ENCODE results near the gene RNF212.

The RNF212 gene

DNA sequence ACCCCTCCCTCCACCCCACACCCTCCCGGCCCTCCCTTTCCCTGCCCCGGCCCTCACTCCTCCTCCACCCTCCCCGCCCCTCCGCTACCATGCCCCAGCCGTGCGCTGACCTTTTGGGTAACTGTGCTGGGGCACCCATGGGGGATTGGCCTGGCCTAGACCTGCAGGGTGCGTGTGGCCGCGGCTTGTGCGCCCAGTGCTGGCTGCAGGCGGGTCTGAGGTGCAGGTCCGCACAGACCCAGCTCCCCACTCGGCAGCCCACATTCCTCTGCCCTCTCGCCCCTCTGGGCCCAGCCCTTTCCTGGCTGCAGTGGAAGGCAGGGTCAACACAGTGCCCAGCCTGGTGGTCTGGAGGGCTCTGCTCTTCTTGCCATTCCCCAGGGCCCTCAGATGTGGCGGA is 77.3 kb downstream of the RNF212 start:
- no peak for DNase-seq (ENCODE audit: low read depth in 2 of 2)

DNA sequence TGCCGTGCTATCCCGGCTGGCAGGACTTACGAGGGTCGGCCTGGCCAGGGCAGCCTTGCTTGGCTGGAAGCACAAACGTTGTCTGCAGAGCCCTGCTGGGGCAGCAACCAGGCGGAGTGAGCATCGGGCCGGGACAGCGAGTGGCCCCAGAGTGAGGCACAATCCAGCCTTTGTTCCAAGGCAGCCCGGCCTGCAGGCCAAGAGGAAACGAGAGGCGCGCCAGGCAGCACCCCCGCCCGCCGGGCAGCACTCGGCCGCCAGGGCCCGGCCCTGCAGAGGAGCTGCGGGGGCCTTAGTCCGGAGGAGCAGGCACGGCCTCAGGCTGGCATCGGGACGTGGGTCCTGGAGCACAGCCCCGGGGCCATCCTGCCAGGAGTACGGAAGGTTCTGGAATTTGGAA is 77.9 kb downstream of the RNF212 start:
- no peak for DNase-seq (ENCODE audit: low read depth in 2 of 2)

DNA sequence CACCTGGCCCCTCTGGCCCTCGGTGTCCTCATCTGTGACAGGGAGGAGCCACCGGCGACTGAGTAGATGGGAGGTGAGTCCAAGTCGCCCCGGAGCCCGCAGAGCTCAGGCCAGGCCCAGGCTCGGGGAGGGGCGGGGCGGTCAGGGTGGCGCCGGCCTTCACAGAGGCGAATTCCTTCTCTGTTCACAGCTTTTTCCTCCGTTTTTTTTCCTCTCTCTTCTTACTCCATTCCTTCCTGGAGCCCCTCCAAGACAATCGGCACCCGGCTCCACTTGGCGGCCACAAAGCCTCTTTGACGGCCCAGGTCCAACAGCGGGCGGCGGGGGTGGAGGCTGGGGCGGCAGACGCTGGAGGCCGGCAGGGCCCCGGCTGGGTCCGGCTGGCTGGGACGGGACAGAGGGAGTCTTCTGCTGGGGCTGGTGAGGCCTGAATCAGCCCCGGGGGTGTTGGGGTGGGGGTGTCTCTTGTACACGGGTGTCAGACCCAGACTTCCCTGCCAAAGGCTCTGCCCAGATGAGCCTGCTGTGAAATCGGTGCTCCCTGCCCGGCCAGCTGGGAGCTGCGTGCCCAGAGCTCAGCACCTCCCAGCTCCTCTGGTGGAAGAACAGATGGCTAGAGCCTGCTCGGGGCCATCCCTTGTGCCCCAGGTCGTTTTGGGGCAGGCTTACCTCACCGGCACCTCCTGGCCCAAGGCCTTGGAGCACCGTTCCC is 79.4 kb downstream of the RNF212 start:
- DNase-seq (ENCODE audit: low read depth in 2 of 2) = no peak

DNA sequence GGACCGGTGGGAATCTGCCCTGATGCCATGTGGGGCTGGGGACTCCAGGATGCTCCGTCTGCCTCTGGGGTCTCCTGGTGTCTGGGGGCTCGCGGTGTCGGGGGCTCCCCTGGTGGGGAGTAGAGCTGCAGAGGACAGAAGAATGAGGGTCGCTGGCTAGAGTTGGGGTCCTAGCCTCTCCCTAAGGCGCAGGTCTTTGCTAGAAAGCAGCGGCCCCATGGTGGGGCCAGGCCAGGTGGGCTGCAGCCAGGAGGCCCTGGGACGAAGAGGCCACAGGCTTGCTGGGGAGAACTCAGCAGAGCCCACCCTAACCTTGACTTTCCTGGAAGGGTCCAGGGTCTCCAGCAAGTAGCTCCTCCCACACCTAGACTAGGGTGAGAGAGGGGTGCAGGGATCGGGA is 80.5 kb downstream of the RNF212 start:
- no peak for DNase-seq (ENCODE audit: low read depth in 2 of 2)

DNA sequence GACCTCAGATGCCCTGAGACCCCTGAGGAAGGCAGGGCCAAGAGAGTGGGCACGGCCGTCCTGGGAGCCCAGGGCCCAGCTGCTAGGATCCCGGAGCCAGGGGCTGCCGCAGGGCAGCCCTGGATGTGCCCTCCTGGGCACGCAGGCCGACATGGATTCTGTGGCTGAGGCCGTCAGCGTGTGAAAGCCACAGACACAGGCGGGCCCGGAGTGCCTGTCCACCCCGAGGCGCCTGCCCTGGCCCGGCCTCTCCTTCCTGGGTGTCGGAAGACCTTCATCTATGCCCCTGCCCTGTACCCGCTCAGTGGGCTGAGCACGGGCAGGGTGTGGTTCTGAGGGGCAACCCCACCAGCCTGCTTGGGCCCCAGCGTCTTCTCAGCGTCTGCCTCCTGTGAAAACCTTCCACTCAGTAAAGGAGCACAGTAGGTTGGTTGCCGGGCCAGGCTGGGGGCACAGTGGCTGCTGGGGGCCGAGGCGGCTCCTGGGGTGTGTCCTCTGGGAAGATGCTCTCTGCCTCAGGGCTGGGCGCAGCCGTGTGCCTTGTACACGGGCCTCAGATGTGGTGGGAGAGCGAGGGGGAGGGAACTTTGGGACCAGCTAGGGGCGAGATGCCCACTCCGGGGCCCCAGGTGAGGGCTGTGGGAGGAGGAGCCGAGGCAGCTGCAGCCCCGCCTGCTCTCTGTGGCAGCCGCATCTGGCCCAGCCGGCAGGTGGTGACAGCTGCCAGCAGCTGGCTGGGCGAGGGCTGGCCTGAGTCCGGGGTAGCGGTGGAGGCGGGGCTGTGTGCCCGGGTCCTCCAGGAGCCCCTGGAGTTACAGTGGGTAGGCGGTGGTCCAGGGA is 81.2 kb downstream of the RNF212 start:
- DNase-seq (ENCODE audit: low read depth in 2 of 2) = no peak

DNA sequence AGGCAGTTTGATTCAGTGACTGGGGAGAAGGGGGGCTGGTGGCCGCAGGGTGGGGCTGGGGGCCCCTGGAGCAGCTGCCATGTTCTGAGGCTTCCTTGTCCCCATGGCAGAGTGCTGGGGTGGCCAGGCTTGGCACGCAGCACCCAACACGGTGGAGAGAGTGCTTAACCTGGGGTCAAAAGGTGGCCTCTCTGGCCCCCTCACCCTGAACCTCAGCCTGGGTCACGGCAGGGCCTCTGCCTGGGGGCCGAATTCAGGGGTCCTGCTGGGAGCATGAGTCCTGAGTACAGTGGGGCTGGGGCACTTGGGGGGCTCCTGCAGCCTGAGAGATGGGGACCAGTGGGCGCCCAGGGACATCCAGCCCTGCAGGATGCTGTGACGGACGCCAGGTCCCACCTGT is 82.0 kb downstream of the RNF212 start:
- no peak for DNase-seq (ENCODE audit: low read depth in 2 of 2)

DNA sequence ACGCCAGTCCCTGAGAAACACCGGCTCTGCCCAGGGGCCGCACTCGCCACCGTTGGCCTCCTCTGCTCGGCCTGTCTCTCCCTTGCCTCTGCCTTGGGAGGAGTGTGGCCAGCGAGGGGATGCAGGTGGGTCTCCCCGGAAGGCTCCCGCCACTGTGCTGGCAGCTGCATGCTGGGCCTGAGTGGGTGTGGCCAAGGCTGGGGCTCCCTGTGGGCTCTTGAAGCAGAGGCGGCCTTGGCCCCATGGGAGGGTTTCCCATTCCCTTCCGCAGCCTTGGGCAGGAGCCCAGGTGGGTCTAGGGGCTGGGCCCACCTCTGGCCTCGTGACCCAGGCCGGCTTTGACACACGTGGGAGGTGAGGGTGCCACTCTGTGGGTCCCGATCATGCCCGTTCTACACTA is 82.8 kb downstream of the RNF212 start:
- no peak for DNase-seq (ENCODE audit: low read depth in 2 of 2)

DNA sequence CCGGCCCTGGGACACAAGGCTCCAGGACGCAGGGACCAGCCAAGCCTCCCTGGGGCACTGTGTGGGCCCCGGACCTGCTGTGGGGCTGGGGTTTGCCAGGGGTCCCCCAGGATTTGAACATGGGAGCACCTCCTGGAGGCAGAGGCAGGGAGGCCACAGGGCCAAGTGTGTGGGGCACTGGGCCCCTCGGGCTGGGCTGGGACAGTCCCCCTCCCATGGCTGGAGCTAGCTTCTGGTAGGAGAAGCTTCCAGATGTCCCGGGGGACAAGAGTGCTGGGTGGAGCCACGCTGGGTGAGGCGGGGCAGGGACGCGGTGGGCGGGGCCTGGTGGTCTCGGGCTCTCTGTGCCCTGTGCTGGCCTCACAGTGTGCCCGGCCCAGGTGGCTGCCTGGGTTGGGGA is 83.3 kb downstream of the RNF212 start:
- DNase-seq (ENCODE audit: low read depth in 2 of 2) = no peak

DNA sequence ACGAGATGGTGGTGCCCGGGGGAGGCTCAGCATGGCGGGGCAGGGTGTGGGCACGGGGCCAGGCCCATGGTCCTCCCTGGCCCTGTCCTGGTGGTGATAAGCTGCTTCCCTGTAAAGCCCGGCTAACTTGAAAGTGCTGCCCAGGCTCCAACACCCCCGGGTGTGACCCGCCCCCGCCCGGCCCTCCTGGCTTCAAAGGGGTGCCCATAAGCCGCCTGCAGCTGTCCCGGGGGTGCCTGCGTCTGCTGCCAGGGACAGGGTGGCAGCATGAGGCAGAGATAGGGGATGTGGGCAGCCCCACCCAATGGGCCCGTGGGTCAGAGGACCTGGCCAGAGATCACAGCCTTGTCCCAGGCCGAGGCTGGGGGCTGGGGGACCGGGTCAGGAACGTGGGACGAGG is 83.8 kb downstream of the RNF212 start:
- DNase-seq (ENCODE audit: low read depth in 2 of 2) = no peak

DNA sequence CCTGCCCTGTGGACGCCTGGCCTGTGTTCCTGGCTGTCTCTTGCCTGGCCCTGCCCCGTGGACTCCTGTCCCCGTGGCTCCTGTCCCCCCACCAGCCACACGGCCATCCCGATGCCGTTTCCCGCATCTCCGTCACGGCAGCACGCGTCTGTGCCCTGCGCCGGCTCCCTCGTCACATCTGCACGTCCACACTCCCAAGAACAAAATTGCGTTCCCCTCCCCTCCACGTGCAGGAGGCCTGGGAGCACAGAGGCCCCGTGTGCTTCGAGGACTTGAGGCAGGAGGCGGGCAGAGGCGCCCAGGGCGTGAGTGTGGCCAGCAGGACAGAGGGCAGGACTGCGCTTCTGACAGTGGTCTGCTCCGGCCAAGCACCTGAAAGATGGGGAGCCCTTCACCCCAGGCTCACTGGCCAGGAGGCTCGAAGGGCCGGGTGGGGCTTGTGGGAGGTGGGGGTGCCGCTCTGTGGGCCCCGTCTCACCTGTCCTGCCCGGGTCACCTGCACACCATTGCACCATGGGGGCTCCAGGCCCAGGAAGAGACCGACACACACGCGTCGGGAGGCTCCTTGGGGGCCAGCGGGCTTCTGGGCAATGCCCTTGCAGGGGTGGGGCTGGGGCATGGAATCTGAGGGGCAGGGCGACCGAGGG is 84.7 kb downstream of the RNF212 start:
- DNase-seq (ENCODE audit: low read depth in 2 of 2) = no peak

DNA sequence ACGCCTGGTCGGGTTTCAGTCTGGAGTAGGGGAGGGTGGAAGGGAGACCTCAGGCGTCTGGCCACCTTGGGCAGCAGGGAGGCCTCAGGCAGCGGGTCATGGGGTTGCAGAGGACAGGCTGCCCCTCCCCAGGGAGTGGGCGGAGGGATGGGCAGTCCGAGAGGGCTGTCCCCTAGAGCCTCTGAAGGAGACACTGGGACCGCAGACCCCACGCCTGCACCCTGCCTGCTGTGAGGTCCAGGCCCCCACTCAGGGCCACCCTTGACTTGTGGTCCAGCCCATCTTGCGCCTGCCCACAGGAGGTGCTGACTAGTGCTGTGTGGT is 85.5 kb downstream of the RNF212 start:
- DNase-seq (ENCODE audit: low read depth in 2 of 2) = no peak

DNA sequence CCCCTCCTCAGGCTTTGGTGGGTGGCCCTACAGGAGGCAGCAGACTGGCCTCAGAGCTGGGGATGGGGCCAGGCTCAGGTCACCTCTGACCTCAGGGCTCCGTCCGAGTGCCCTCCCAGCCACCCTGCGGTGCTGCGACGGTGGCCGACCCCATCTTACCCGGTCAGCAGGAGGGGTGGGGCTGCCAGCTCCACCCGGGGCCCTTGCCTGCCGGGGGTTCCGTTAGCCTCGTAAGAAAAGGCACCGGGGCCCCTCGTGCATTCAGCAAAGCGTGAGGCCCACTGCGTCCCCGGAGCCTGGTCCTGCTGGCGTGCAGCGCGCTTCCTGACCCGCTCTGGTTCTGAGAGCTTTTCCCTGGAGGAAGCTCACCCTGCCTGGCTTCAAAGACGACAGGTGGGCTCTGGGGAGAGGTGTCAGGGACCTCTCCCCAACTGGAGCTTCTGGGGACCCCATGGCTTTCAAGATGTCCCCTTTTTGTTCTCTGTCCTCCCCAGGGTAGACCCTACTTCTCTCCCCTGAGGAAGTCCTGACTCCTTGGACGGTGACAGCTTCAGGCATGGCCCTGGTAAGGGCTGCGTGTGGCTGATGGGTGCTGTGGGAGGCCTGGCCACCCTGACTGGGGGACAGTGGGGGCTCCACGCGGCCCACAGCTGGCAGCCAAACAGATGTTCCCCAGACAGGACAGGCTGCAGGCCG is 86.0 kb downstream of the RNF212 start:
- no peak for DNase-seq (ENCODE audit: low read depth in 2 of 2)

DNA sequence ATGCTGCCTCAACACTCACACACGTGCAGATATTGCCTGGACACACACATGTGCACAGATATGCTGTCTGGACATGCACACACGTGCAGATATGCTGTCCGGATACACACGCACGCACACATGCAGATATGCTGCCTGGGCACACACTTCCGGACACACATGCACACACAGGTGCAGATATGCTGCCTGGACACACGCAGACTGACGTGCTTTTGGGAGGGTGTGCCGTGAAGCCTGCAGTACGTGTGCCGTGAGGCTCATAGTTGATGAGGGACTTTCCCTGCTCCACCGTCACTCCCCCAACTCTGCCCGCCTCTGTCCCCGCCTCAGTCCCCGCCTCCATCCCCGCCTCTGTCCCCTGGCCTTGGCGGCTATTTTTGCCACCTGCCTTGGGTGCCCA is 87.2 kb downstream of the RNF212 start:
- DNase-seq (ENCODE audit: low read depth in 2 of 2) = peak; percentile 20 to 34

DNA sequence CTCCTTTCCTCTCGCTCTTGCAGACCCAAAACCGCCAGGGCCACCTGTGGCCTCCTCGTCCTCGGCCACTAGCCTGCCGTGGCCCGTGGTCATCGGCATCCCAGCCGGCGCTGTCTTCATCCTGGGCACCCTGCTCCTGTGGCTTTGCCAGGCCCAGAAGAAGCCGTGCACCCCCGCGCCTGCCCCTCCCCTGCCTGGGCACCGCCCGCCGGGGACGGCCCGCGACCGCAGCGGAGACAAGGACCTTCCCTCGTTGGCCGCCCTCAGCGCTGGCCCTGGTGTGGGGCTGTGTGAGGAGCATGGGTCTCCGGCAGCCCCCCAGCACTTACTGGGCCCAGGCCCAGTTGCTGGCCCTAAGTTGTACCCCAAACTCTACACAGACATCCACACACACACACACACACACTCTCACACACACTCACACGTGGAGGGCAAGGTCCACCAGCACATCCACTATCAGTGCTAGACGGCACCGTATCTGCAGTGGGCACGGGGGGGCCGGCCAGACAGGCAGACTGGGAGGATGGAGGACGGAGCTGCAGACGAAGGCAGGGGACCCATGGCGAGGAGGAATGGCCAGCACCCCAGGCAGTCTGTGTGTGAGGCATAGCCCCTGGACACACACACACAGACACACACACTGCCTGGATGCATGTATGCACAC is 88.3 kb downstream of the RNF212 start:
- DNase-seq (ENCODE audit: low read depth in 2 of 2) = no peak

DNA sequence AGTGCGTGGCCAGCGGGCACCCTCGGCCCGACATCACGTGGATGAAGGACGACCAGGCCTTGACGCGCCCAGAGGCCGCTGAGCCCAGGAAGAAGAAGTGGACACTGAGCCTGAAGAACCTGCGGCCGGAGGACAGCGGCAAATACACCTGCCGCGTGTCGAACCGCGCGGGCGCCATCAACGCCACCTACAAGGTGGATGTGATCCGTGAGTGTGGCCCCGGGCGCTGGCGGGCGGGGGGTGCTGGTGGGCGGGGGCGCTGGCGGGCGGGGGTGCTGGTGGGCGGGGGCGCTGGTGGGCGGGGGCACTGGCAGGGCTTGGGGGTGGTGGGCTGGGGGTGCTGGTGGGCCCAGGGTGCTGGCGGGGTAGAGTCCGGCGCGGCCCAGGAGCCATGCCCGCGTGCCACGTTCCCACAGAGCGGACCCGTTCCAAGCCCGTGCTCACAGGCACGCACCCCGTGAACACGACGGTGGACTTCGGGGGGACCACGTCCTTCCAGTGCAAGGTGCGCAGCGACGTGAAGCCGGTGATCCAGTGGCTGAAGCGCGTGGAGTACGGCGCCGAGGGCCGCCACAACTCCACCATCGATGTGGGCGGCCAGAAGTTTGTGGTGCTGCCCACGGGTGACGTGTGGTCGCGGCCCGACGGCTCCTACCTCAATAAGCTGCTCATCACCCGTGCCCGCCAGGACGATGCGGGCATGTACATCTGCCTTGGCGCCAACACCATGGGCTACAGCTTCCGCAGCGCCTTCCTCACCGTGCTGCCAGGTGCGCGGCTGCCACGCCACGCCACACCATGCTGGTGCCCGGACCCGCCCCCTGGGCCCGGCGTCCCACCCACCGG is 89.2 kb downstream of the RNF212 start:
- no peak for DNase-seq (ENCODE audit: low read depth in 2 of 2)

DNA sequence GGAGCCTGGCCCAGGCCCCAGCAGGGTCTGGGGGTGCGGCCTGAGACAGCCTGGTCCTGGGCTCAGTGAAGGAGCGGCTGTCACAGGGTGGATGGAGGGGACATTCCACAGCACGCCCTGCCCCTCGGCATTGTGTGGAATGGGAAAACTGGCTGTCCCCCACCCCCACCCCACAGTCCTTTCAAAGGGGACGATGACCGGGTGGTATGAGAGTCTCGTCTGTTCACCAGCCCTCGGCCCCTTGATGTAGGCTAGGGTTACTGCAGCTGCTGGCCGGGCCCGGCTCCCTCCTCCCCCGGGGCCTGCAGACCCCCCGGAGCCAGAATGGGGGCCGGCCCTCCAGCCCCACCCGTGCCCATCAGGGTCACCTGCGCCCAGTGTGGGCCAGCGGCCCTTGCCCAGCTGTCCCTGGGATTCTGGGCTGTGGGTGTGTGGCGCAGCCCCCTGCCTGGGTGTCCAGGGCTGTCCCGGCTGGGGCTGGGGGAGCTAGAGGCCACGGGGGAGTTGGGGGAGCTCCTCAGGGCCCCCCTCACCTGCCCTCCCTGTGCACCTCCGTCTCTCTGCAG is 90.2 kb downstream of the RNF212 start:
- DNase-seq (ENCODE audit: low read depth in 2 of 2) = no peak

DNA sequence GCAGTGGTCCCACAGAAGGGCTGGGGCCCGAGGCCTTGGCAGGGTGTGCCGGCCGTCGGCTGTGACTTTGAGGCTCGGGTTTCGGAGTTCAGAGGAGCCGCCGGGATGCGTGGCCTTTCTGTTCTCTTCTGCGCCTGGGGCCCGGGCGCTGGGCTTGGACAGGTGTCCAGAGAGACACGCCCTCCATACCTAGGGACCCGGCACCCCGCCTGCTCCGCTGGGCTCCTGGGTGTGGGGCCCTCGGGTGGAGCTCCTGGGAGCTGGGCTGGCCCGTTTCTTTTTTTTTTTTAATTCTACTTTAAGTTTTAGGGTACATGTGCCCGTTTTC is 90.7 kb downstream of the RNF212 start:
- DNase-seq (ENCODE audit: low read depth in 2 of 2) = no peak

DNA sequence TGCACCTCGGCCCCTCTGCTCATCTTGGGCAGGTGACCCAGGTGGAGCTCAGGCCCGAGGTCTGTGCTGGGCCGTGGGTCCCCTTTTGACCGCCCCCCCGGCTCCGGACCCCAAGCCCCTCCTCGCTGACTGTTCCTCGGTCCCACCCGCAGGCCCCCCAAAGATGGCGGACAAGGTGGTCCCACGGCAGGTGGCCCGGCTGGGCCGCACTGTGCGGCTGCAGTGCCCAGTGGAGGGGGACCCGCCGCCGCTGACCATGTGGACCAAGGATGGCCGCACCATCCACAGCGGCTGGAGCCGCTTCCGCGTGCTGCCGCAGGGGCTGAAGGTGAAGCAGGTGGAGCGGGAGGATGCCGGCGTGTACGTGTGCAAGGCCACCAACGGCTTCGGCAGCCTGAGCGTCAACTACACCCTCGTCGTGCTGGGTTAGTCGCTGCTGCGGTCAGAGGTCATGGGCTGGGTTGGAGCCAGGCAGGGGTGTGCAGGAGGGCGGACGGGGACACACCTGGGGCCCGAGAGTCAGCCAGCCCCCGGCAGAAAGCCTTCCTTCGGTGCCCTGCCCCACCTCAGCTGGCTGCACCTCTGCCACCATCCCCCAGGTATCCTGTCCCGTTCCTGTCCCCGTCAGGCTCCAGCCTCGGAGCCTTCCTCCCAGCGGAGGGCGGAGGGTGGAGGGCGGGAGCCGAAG is 91.2 kb downstream of the RNF212 start:
- no peak for DNase-seq (ENCODE audit: low read depth in 2 of 2)
